HCT116 (cell line): ENCODE data around the gene LPCAT2. TPM values are rescaled to one million over a fixed set of nuclear protein-coding genes. Genes with fewer than 3 reads are reported as not detected.

Source experiments
- ATAC-seq: fragments of 200-7000 bp; cut with Tn5 transposase; 2 replicates; pipeline ENCODE4 v1.9.1; 2020; ENCODE audit warnings: mild to moderate bottlenecking, moderate library complexity
- BruUV-seq: library from RNA; stranded (reverse); fragments of 400-500 nt; replicated peaks from 2 replicates; lab custom pipeline; 2021; lab: Mats Ljungman, UMichigan
- CTCF ChIA-PET: fragments of 300-600 bp; sonication (Branson Sonifier 250); formaldehyde crosslinking; loops from one replicate; lab custom pipeline; 2021; ENCODE audit warnings: antibody characterized with exemption; lab: Charles Lee
- POLR2A ChIA-PET: fragments of 300-600, 350-600 bp; sonication (Branson Sonifier 250); formaldehyde crosslinking; loops from one replicate; lab custom pipeline; 2021; ENCODE audit warnings: antibody characterized with exemption; lab: Charles Lee
- RAD21 ChIA-PET, 2 experiments: fragments of 300-600 bp; sonication (Branson Sonifier 250); formaldehyde crosslinking; loops; one replicate each; lab custom pipeline; 2023; ENCODE audit warnings: low total read pairs in 2 of 2; ENCODE audit not compliant: uncharacterized antibody in 2 of 2, unreplicated experiment in 2 of 2, low non-redundant PET in 1 of 2; lab: Charles Lee
- DNase-seq: peaks from one replicate; pipeline ENCODE4 v3.0.0-alpha.2; 2010; ENCODE audit warnings: low read depth, low spot score
- H2AFZ ChIP-seq: fragments of 200-600 bp; shearing (Covaris generic), sonication (generic); 2 replicates; pipeline ENCODE4 v1.6.1; 2017; ENCODE audit warnings: low read depth, mixed run types, mixed read lengths, antibody characterized with exemption, low read length; ENCODE audit not compliant: poor library complexity, severe bottlenecking
- H3K27ac ChIP-seq: 2 replicates; pipeline ENCODE4 v1.5.1; 2012; ENCODE audit warnings: low read depth, low read length
- H3K27me3 ChIP-seq: fragments of 200-600 bp; sonication (generic); 2 replicates; pipeline ENCODE4 v1.6.1; 2016; ENCODE audit warnings: mixed run types, low read length, mixed read lengths; ENCODE audit not compliant: insufficient read depth
- H3K36me3 ChIP-seq, 2 experiments: fragments of 200-500 bp in 1 of 2; fragments of 200-600 bp in 1 of 2; sonication (Bioruptor generic) in 1 of 2; sonication (generic) in 1 of 2; 2 replicates each; pipeline versions ENCODE4 v1.5.1 to v1.6.1; 2014 to 2016; ENCODE audit warnings: low read length in 2 of 2, inconsistent platforms in 1 of 2, mixed read lengths in 1 of 2, mixed run types in 1 of 2; ENCODE audit not compliant: insufficient read depth in 2 of 2, control insufficient read depth in 1 of 2
- H3K4me1 ChIP-seq, 2 experiments: fragments of 200-600 bp in 1 of 2; sonication (generic) in 1 of 2; 2 replicates each; pipeline versions ENCODE4 v1.5.1 to v1.6.1; 2012 to 2017; ENCODE audit warnings: low read length in 2 of 2, inconsistent platforms in 1 of 2, mild to moderate bottlenecking in 1 of 2, mixed read lengths in 1 of 2, mixed run types in 1 of 2, moderate library complexity in 1 of 2; ENCODE audit not compliant: insufficient read depth in 2 of 2, control insufficient read depth in 1 of 2
- H3K4me2 ChIP-seq: fragments of 200-600 bp; sonication (generic); 2 replicates; pipeline ENCODE4 v1.6.1; 2017; ENCODE audit warnings: mixed run types, low read length, mixed read lengths
- H3K4me3 ChIP-seq, 2 experiments: fragments of 200-600 bp in 1 of 2; sonication (generic) in 1 of 2; replicated peaks in 1 of 2; 2 replicates each; pipeline ENCODE4 v1.5.1; 2011 to 2016; ENCODE audit warnings: low read length in 2 of 2, control low read depth in 1 of 2, low read depth in 1 of 2, mild to moderate bottlenecking in 1 of 2, mixed read lengths in 1 of 2, mixed run types in 1 of 2
- H3K79me2 ChIP-seq: fragments of 200-600 bp; sonication (generic); 2 replicates; pipeline ENCODE4 v1.6.1; 2017; ENCODE audit warnings: mild to moderate bottlenecking, mixed run types, low read length, moderate library complexity, mixed read lengths; ENCODE audit not compliant: insufficient read depth
- H3K9ac ChIP-seq: fragments of 200-600 bp; sonication (generic); 2 replicates; pipeline ENCODE4 v1.6.1; 2016; ENCODE audit warnings: low read length, mixed read lengths
- H3K9me2 ChIP-seq: fragments of 200-600 bp; sonication (generic), shearing (Covaris generic); 2 replicates; pipeline ENCODE4 v1.6.1; 2017; ENCODE audit warnings: mixed run types, mild to moderate bottlenecking, moderate library complexity; ENCODE audit not compliant: insufficient read depth
- H3K9me3 ChIP-seq, 2 experiments: fragments of 200-500 bp in 1 of 2; fragments of 200-600 bp in 1 of 2; sonication (Bioruptor generic) in 1 of 2; sonication (generic) in 1 of 2; 2 replicates each; pipeline ENCODE4 v1.6.1; 2014 to 2017; ENCODE audit warnings: low read length in 2 of 2, mixed read lengths in 2 of 2, inconsistent platforms in 1 of 2, low read depth in 1 of 2, mild to moderate bottlenecking in 1 of 2, mixed run types in 1 of 2, moderate library complexity in 1 of 2; ENCODE audit not compliant: control insufficient read depth in 1 of 2, insufficient read depth in 1 of 2
- H4K20me1 ChIP-seq: fragments of 200-600 bp; sonication (generic), shearing (Covaris generic); 2 replicates; pipeline ENCODE4 v1.6.1; 2017; ENCODE audit warnings: mixed run types, mild to moderate bottlenecking, moderate library complexity; ENCODE audit not compliant: insufficient read depth
- CBX3 ChIP-seq: IDR thresholded peaks from 2 replicates; pipeline ENCODE4 v1.6.1; 2012; ENCODE audit warnings: low read depth
- EGR1 ChIP-seq: IDR thresholded peaks from 2 replicates; pipeline ENCODE4 v1.6.1; 2012; ENCODE audit warnings: low read depth
- EZH2 ChIP-seq: fragments of 200-600 bp; sonication (generic); IDR thresholded peaks from 2 replicates; pipeline ENCODE4 v1.6.1; 2017; ENCODE audit warnings: antibody characterized with exemption, mixed run types
- JUND ChIP-seq: IDR thresholded peaks from 2 replicates; pipeline ENCODE4 v1.6.1; 2012
- POLR2A ChIP-seq: IDR thresholded peaks from 2 replicates; pipeline ENCODE4 v1.7.0; 2011; ENCODE audit warnings: borderline replicate concordance; ENCODE audit not compliant: insufficient read depth, insufficient read length; ENCODE audit errors: extremely low read depth
- SIN3A ChIP-seq: IDR thresholded peaks from 2 replicates; pipeline ENCODE4 v1.6.1; 2012; ENCODE audit warnings: low read depth
- SRF ChIP-seq: IDR thresholded peaks from 2 replicates; pipeline ENCODE4 v1.6.1; 2012; ENCODE audit warnings: low read depth
- ZFX ChIP-seq: fragments of 450-650 bp; IDR thresholded peaks from 2 replicates; pipeline ENCODE4 v1.6.1; 2017
- intact Hi-C: fragments of 100-400 bp; cut with micrococcal nuclease; formaldehyde crosslinking; loops from 2 replicates; pipeline ENCODE4 v1.10.0; 2022
- total RNA-seq: library from RNA; stranded (reverse); gene quantifications from one replicate; pipeline ENCODE4 v1.2.1, GENCODE V29; 2021; ENCODE audit not compliant: unreplicated experiment

Gene LPCAT2
- total RNA-seq, 1 experiment from 2014 or later, result 13.1 TPM

DNA sequence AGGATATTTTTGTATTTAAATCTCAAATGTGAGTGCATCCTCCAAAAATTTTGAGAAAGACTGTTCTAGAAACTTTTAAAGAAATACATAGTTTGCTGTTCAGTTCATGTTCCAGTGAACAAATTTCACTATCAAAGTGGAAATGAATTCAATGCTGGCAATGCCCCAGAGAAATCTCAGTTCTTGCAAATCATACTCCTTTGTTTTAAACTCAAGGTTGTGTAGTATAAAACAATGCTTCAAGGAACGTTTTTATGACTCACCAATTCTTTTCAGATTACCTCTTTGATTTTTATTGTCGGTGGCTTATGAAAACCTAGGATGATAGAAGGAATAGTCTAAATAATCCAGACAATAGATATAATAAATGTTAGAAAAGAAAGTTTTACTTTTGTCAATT lies 17.6 kb downstream of the LPCAT2 start:
- ChIA-PET POLR2A (no interaction called here), RAD21 (no interaction called here), CTCF (no interaction called here)
- Histone ChIP-seq H3K36me3 (no peaks in the 10 kb centered on the region), H3K4me1 (no peaks in the 10 kb centered on the region), H3K79me2 (no peaks in the 10 kb centered on the region), H3K4me3 (no peak overlapping the region), H3K27ac (no peak overlapping the region), H3K4me2 (no peak overlapping the region), H4K20me1 (no peaks in the 10 kb centered on the region), H3K9me2 (no peaks in the 10 kb centered on the region), H2AFZ (no peak overlapping the region), H3K27me3 (no peaks in the 10 kb centered on the region), H3K9ac (no peak overlapping the region), H3K9me3 (no peaks in the 10 kb centered on the region)
- ATAC-seq (no peak), DNase-seq (no peak)
- intact Hi-C loops, result no loop called here
- TF ChIP-seq CBX3, result no peak
- TF ChIP-seq POLR2A, result no peak
- TF ChIP-seq SIN3A, result no peak
- no peak for TF ChIP-seq SRF
- TF ChIP-seq EZH2, result no peak
- no peak for TF ChIP-seq JUND
- no TSS peak for BruUV-seq

DNA sequence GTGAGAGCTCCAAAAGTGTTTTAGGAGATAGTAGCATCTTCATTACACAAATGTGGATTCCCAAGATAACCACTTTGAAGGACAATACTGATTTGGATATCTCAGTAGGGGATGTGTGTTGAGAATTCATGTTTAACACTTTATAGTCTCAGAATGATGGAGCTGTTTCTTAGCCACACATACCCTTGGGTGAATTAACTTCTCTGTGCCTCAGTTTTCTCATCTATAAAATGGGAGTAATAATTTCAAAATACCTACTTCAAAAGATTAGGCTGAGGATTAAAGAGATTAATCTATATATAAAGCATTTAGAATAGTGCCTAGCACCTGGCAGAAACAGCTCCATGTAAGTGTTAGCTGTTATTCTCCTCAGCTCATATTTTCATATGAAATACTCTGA lies 19.0 kb downstream of the LPCAT2 start:
- Histone ChIP-seq H2AFZ (no peak overlapping the region), H4K20me1 (no peaks in the 10 kb centered on the region), H3K9ac (no peak overlapping the region), H3K27me3 (no peaks in the 10 kb centered on the region), H3K4me1 (no peaks in the 10 kb centered on the region), H3K79me2 (no peaks in the 10 kb centered on the region), H3K4me3 (no peak overlapping the region), H3K4me2 (no peak overlapping the region), H3K27ac (no peak overlapping the region), H3K9me3 (no peaks in the 10 kb centered on the region), H3K36me3 (peaks cover 0 to 3% of the 10 kb centered on the region in 2 experiments; a peak in 1 of 4 replicates), H3K9me2 (no peaks in the 10 kb centered on the region)
- ChIA-PET RAD21 (interaction anchor here in 1 of 2 experiments (0.6 kb wide), 1 partner anchor 24 kb away, joined by 5 read pairs; no protein-coding TSS in a partner anchor), POLR2A (no interaction called here), CTCF (interaction anchor here (1.6 kb wide), 1 partner anchor 63 kb away, joined by 5 read pairs; no protein-coding TSS in a partner anchor)
- no peak for TF ChIP-seq ZFX
- TF ChIP-seq SIN3A, result no peak
- no peak for TF ChIP-seq EGR1
- intact Hi-C loops, result no loop called here
- no TSS peak for BruUV-seq
- ATAC-seq (no peak), DNase-seq (no peak)
